ENCODE measurements around the gene DTNB.
A peak's percentile ranks its signal among the peaks of the same experiment; 100 is the strongest.
"Not testable (repeated sequence)": the region's sequence is repeated elsewhere in the genome, so short reads cannot be mapped to it uniquely, and the experiment has no call there.

The DTNB gene

GRCh38 chr2:25710750-25711149 is 37.4 kb upstream of the DTNB start:
- TF ChIP-seq CTCF (IDR thresholded peaks at IDR 0.05; ENCODE audit: control insufficient read depth, extremely low read depth, insufficient read depth), result no peak
- H3K4me3 ChIP-seq (ENCODE audit: low read depth, low read length), result no peak overlapping the region
- DNase-seq (ENCODE audit: low read depth), result no peak

GRCh38 chr2:25709349-25709748 is 36.0 kb upstream of the DTNB start:
- TF ChIP-seq CTCF (IDR thresholded peaks at IDR 0.05; ENCODE audit: control insufficient read depth, extremely low read depth, insufficient read depth), result no peak
- no peak for DNase-seq (ENCODE audit: low read depth)
- H3K4me3 ChIP-seq (ENCODE audit: low read depth, low read length), result no peak overlapping the region

- no peak overlapping the region for H3K4me3 ChIP-seq (ENCODE audit: low read depth, low read length)
Measured at GRCh38 chr2:25707927-25708590, 34.7 kb upstream of the DTNB start.

GRCh38 chr2:25705575-25705974 is 32.2 kb upstream of the DTNB start:
- not testable (repeated sequence) for H3K4me3 ChIP-seq (ENCODE audit: low read depth, low read length); DNase-seq (ENCODE audit: low read depth)

More at GRCh38 chr2:25707927-25708590, 34.7 kb upstream of the DTNB start:
- no peak for TF ChIP-seq CTCF (IDR thresholded peaks at IDR 0.05; ENCODE audit: control insufficient read depth, extremely low read depth, insufficient read depth)
- no peak for DNase-seq (ENCODE audit: low read depth)

GRCh38 chr2:25701801-25702200 is 28.4 kb upstream of the DTNB start:
- no peak for DNase-seq (ENCODE audit: low read depth)
- no peak overlapping the region for H3K4me3 ChIP-seq (ENCODE audit: low read depth, low read length)
- no peak for TF ChIP-seq CTCF (IDR thresholded peaks at IDR 0.05; ENCODE audit: control insufficient read depth, extremely low read depth, insufficient read depth)

- peak; percentile 65 for TF ChIP-seq CTCF (IDR thresholded peaks at IDR 0.05; ENCODE audit: control insufficient read depth, extremely low read depth, insufficient read depth)
- DNase-seq (ENCODE audit: low read depth), result peak; percentile 69
Measured at GRCh38 chr2:25700221-25700660, 26.9 kb upstream of the DTNB start.

GRCh38 chr2:25699216-25699615 is 25.8 kb upstream of the DTNB start:
- DNase-seq (ENCODE audit: low read depth), result no peak
- TF ChIP-seq CTCF (IDR thresholded peaks at IDR 0.05; ENCODE audit: control insufficient read depth, extremely low read depth, insufficient read depth), result no peak
- H3K4me3 ChIP-seq (ENCODE audit: low read depth, low read length), result no peak overlapping the region

More at GRCh38 chr2:25700221-25700660, 26.9 kb upstream of the DTNB start:
- H3K4me3 ChIP-seq (ENCODE audit: low read depth, low read length), result no peak overlapping the region

Measured in LNCaP clone FGC (cell line).